ENCODE results near the gene BBS1. TPM values are rescaled to one million over a fixed set of nuclear protein-coding genes. Genes with fewer than 3 reads are reported as not detected.

BBS1 gene
- total RNA-seq, 1 donor from 2014 or later, result 35.8 TPM

- Mint-ChIP-seq H3K4me1 (ENCODE audit: unreplicated experiment) (peaks cover 19% of the 10 kb centered on the region), H3K9me3 (ENCODE audit: unreplicated experiment) (no peaks in the 10 kb centered on the region), H3K4me3 (ENCODE audit: unreplicated experiment) (peak within 1 kb of the TSS; percentile 76), H3K36me3 (ENCODE audit: low read depth, unreplicated experiment) (peaks cover 14% of the 10 kb centered on the region), H3K27me3 (ENCODE audit: unreplicated experiment) (peaks cover 18% of the 10 kb centered on the region), H3K27ac (ENCODE audit: unreplicated experiment) (no peak within 1 kb of the TSS)
- DNase-seq (ENCODE audit: low spot score), result peak; percentile 15
- TF ChIP-seq, protein P1, sequence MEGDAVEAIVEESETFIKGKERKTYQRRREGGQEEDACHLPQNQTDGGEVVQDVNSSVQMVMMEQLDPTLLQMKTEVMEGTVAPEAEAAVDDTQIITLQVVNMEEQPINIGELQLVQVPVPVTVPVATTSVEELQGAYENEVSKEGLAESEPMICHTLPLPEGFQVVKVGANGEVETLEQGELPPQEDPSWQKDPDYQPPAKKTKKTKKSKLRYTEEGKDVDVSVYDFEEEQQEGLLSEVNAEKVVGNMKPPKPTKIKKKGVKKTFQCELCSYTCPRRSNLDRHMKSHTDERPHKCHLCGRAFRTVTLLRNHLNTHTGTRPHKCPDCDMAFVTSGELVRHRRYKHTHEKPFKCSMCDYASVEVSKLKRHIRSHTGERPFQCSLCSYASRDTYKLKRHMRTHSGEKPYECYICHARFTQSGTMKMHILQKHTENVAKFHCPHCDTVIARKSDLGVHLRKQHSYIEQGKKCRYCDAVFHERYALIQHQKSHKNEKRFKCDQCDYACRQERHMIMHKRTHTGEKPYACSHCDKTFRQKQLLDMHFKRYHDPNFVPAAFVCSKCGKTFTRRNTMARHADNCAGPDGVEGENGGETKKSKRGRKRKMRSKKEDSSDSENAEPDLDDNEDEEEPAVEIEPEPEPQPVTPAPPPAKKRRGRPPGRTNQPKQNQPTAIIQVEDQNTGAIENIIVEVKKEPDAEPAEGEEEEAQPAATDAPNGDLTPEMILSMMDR (IDR thresholded peaks at IDR 0.05; ENCODE audit: unreplicated experiment), result no peak
Observed at GRCh38 chr11:66546368-66546965, 36.0 kb downstream of the BBS1 start, which contains the start of gene ACTN3. Gene ACTN3 (plus strand): TSS chr11:66546903. CDS start chr11:66546938, 35 bp downstream.

DNA sequence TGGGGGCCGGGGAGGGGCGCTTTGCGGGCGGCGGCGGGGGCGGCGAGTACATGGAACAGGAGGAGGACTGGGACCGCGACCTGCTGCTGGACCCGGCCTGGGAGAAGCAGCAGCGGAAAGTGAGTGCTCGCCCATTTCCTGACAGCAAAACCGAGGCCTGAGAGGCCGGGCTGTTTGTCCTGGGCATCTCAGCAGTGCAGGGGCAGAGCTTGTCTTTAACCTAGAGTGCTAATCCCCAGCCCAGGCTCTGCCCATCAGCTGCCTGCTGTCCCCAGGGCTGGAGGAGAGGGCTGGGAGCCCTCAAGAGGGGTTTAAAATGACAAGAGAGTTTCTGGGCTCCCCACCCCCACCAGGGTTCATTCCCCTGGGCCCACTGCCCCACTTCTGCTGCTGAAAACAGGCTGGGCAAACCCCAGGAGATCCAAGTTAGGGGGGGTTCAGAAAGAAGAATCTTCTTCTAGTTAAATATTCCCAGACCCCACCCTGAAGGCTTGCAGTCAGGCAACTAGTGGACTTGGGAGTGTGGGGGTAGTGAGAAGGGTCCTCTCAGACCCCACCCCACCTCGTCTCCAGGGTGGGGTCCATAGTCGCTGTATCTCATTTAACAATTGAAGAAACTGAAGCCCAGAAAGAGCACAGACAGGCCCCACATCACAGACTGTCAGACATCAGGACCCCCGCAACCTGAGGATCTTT is 36.7 kb downstream of the BBS1 start:
- TF ChIP-seq, protein P1 (IDR thresholded peaks at IDR 0.05; ENCODE audit: unreplicated experiment), result no peak
- Mint-ChIP-seq H3K4me3 (ENCODE audit: unreplicated experiment) (no peak overlapping the region), H3K9me3 (ENCODE audit: unreplicated experiment) (no peaks in the 10 kb centered on the region), H3K27me3 (ENCODE audit: unreplicated experiment) (peaks cover 12% of the 10 kb centered on the region), H3K4me1 (ENCODE audit: unreplicated experiment) (peaks cover 19% of the 10 kb centered on the region), H3K36me3 (ENCODE audit: low read depth, unreplicated experiment) (peaks cover 9% of the 10 kb centered on the region), H3K27ac (ENCODE audit: unreplicated experiment) (no peak overlapping the region)
- no peak for DNase-seq (ENCODE audit: low spot score)

DNA sequence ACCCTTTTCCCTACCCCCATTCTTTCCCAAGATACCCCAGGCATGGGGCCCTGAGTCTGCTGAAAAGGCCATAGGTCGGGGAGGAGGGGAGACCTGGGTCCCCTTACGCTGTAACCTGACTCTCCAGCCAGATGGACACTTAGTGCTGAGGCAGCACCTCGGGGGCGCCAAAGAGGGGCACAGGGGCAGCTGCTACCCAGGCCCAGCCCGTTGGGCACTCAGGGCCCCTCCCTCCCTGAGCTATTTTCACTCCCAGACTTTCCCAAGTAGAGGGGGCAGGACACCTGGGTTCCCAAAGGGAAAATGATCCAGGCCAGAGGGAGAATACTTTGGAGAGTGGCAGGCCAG is 37.2 kb downstream of the BBS1 start:
- no peak overlapping the region for H3K4me3 Mint-ChIP-seq (ENCODE audit: unreplicated experiment)
- peaks cover 12% of the 10 kb centered on the region for H3K27me3 Mint-ChIP-seq (ENCODE audit: unreplicated experiment)
- H3K4me1 Mint-ChIP-seq (ENCODE audit: unreplicated experiment), result peaks cover 16% of the 10 kb centered on the region
- no peak for DNase-seq (ENCODE audit: low spot score)
- no peaks in the 10 kb centered on the region for H3K9me3 Mint-ChIP-seq (ENCODE audit: unreplicated experiment)
- TF ChIP-seq, protein P1 (IDR thresholded peaks at IDR 0.05; ENCODE audit: unreplicated experiment), result no peak
- H3K36me3 Mint-ChIP-seq (ENCODE audit: low read depth, unreplicated experiment), result peaks cover 4% of the 10 kb centered on the region
- H3K27ac Mint-ChIP-seq (ENCODE audit: unreplicated experiment), result no peak overlapping the region

DNA sequence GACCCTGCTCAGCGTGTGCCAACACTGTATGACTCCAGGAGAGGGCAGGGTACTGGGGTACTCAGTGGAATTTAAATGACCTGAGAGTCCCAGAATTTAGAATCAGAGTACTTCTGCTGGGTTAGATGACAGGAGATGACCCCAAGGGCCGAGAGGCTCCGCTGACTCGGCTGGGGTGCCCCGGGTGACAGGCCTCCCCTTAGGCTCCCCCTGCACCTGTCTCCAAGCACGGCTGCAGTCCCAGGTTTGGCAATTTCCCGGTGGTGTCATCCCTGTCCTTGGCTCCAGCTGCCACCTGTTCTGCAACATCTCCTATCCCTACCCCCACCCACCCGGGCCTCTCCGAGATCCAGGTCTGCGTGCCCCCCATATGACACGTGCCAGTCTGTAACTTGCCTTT is 37.6 kb downstream of the BBS1 start:
- TF ChIP-seq, protein P1 (IDR thresholded peaks at IDR 0.05; ENCODE audit: unreplicated experiment), result no peak
- Mint-ChIP-seq H3K4me3 (ENCODE audit: unreplicated experiment) (no peak overlapping the region), H3K27ac (ENCODE audit: unreplicated experiment) (no peak overlapping the region), H3K9me3 (ENCODE audit: unreplicated experiment) (no peaks in the 10 kb centered on the region), H3K4me1 (ENCODE audit: unreplicated experiment) (peaks cover 13% of the 10 kb centered on the region), H3K27me3 (ENCODE audit: unreplicated experiment) (peaks cover 9% of the 10 kb centered on the region), H3K36me3 (ENCODE audit: low read depth, unreplicated experiment) (peaks cover 3% of the 10 kb centered on the region)
- DNase-seq (ENCODE audit: low spot score), result no peak
